ENCODE measurements around the gene UBE2J2.

The UBE2J2 gene

DNA sequence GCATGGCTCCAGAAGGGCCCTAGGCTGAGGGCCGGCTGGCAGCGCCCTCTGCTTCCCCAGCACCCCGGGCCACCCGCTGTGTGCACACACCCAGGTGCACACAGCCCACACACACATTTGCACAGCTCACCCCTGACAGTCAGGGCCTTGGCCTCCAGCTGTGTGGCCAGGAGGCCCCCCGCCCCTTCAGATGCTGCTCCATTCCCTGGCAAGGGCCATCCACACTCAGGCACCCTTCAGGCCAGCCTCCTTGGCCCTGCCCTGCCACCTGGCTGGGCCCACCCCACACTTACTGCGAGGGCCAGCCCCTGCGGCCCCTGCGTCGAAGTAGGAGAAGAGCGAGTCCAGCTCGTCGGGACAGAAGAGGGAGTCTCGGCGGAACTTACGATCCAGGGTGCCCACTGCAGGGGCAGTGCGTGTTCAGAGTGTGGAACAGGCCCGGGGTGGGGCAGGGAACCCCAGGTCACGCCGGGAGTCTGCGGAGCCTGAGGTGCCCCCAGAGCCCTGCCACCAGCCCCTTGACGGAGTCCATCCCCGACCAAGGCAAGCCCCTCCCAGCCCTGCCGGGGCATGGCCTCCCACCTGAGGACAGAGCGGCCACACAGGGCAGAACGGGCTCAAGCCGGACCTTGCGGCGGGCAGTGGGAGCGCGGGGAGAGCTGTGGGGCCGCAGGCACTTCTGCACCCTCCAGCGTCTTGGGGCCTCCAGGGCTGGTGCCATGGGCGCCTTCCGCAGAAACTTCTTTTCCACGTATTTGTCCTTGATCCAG lies 21.7 kb upstream of the UBE2J2 start:
- FAIRE-seq, result no peak

DNA sequence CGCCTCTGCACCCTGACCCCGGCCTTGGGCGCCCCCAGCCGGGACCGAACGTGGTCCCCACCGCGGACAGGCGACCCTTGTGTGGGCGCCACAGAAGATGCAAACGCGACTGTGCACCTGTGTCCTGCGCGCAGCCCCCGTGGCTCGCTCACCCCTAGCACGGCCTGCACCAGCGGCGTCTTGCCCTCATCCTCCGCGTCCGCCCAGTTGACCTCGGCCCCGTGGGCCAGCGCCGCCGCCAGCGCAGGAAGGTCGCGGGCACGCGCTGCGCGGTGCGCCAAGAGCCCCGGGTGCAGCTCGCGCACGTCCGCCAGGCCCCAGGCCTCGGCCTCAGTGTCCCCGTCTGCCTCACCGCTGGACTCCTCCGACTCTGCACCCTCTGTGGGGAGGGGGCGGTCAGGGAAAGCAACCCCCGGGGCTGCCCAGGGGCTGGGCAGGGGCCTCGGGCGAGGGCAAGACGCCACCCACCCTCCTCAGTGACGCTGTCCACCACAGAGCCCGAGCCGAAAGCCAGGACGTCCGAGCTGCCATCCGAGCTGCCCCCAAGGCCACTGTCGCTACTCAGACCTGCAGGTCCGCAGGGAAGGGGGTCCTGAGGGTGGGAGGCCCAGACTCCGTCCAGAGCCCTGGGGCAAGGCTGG lies 20.7 kb upstream of the UBE2J2 start:
- FAIRE-seq, result no peak

DNA sequence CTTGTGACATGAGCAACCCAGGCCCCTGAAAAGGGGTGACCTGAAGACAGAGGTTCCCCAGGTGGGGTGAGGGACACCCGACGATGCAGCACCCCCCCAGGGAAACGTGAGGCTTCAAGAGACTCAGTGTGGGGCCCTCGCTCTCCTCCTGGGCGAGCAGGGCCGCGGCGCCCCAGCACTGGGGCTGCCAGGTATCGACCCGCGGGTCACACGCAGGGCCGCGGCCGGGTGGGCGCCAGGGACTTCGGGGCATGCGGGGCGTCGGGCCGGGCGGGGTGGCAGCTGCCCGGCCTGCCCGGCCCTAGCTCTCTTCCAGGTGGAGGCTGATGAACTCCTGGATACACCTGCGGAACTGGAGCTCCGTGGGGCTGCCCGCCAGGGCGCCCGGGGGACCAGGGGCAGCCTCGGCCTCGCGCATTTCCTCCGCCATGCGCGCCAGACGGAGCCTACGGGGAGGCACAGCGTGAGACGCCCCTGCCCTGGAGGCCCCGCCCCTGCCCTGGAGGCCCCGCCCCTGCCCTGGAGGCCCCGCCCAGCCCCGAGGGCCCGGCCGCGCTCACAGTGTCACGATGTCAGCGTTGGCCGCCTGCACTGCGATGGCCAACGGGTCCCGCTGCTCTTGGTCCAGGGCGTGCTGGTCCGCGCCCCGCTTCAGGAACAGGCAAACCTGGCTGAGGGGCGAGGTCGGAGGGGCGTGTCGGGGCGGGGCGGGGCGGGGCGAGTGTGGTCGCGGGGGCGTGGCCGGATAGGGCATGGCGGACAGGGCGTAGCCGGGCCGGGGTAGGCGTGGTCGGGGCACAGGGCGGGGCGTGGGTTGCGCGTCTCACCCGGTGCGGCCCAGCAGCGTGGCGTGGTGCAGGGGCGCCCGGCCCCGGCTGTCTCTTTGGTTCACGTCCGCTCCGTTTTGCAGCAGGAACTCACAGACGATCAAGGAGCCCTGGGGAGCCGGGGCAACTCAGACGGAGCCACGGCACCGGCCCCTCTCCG lies 19.9 kb upstream of the UBE2J2 start:
- FAIRE-seq, result no peak

- no peak for FAIRE-seq
Observed at GRCh38 chr1:1292851-1293250, 19.2 kb upstream of the UBE2J2 start.

DNA sequence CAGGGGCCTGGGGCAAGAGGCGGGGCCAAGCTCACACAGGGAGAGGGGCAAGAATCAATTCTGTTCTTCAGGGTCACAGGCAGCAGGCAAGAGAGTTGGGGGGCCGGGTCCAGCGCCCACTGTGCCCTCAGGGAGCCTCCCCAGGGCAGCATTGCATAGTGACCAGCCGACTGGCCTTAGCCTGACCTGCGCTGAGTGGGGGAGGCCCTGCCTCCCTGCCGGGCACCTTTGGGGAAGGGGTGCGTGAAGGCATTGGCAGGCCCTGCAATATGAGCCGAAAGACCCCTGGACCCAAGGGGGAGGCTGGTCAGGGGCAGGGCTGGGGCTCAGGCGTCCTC lies 18.8 kb upstream of the UBE2J2 start:
- FAIRE-seq, result no peak

GRCh38 chr1:1291548-1292441 lies 18.1 kb upstream of the UBE2J2 start:
- no peak for FAIRE-seq

DNA sequence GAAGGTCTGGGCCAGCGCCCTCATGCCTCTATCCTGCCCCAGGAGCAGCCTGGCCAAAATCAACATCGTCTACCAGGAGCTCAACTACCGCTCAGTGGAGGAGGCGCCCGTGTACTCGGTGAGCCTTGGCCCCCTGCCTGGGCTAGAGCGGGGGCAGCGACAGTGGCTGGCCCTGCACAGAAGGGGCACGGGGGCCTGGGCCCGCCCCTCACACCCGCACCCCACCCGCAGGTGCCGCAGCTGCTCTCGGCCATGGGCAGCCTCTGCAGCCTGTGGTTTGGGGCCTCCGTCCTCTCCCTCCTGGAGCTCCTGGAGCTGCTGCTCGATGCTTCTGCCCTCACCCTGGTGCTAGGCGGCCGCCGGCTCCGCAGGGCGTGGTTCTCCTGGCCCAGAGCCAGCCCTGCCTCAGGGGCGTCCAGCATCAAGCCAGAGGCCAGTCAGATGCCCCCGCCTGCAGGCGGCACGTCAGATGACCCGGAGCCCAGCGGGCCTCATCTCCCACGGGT lies 17.4 kb upstream of the UBE2J2 start:
- no peak for FAIRE-seq

DNA sequence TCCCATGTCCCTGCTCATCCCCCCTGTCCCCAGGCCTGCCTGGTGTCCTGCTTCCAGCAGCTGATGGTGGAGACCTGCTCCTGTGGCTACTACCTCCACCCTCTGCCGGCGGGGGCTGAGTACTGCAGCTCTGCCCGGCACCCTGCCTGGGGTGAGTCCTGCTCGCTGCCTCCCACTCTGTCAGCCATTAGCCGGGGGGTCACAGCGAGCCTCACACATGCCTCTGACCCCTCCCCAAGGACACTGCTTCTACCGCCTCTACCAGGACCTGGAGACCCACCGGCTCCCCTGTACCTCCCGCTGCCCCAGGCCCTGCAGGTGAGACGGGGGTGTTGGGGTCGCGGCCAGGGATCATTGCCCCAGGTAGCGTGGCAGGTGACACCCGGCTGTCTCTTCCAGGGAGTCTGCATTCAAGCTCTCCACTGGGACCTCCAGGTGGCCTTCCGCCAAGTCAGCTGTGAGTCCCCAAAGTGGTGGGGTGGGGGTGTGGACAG lies 16.6 kb upstream of the UBE2J2 start:
- FAIRE-seq, result no peak

DNA sequence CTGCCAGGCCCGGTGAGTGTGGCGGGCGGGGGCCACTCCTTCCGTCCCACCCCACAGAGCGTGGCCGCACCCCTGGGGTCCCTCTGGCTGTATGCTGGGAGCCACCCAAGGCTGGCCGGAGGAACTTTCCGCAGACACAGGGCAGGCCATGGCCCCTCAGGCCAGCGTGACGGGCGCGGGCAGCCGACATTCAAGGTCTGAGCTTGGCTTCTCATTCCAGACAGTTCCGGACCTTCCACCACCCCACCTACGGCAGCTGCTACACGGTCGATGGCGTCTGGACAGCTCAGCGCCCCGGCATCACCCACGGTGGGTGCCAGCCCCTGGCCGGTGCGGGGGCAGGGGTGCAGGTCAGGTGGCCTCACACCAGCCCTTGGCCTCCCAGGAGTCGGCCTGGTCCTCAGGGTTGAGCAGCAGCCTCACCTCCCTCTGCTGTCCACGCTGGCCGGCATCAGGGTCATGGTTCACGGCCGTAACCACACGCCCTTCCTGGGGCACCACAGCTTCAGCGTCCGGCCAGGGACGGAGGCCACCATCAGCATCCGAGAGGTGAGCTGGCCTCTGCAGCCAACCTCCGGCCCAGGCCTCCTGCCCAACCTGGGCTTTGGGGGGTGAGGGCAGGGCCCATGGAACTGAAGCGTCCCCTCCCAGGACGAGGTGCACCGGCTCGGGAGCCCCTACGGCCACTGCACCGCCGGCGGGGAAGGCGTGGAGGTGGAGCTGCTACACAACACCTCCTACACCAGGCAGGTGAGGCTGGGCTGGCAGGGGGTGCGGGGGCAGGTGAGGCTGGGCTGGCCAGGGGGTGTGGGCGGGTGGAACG lies 13.8 kb upstream of the UBE2J2 start:
- FAIRE-seq, result no peak

- no peak for FAIRE-seq
Observed at GRCh38 chr1:1286313-1287261, 12.9 kb upstream of the UBE2J2 start.

DNA sequence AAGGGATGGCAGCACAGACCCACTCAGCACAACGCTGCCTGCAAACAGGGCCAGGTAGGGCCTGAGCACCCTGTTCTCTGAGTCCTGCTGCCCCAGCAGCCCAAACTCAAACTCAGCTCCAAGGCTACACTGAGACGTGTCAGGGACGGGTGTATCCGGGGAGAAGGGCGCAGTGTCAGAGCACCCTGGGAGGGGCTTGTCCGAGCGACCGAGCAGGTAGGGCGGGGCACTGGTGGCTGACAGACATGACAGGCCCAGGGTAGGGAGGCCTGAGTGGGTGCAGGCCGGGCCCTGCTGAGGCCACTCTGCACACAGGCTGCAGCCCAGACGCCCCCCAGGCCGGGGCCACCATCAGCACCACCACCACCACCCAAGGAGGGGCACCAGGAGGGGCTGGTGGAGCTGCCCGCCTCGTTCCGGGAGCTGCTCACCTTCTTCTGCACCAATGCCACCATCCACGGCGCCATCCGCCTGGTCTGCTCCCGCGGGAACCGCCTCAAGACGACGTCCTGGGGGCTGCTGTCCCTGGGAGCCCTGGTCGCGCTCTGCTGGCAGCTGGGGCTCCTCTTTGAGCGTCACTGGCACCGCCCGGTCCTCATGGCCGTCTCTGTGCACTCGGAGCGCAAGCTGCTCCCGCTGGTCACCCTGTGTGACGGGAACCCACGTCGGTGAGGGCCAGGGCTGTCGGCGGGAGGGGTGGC lies 12.1 kb upstream of the UBE2J2 start:
- FAIRE-seq, result no peak

- FAIRE-seq, result no peak
Observed at GRCh38 chr1:1285102-1285571, 11.5 kb upstream of the UBE2J2 start.

- no peak for FAIRE-seq
Observed at GRCh38 chr1:1284221-1285101, 10.8 kb upstream of the UBE2J2 start.

DNA sequence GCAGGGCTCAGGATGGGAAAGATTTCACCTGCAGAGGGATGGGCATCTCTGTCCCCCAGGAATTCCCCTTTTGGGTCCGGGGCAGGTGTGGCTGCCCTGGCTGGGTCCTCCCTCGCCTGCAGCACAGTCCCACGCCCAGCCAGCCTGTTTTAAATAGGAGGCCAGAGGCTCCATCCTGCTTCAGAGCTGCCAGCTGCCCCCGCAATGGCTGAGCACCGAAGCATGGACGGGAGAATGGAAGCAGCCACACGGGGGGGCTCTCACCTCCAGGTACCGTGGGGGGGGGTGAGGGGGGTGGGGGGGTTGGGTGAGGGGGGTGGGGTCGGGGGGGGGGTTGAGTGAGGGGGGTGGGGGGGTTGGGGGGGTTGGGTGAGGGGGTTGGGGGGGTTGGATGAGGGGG lies 10.2 kb upstream of the UBE2J2 start:
- no peak for FAIRE-seq

DNA sequence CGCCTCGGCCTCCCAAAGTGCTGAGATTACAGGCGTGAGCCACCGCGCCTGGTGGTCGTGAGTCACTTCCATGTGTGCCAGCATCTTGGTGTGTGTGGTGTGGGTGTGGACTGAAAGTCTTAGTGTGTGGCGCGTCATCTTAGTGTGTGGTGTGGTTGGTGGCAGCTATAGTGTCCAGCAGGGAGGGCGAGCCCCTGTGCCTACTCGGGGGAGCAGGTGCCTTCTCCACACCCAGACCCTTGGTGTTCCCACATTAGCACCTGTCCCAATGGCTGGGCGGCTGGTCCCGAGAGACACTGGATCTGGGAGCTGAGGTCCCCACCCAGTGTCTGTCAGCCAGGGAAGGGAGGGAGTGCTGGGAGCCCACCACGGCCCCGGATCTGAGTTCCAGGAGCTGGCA lies 9.3 kb upstream of the UBE2J2 start:
- no peak for FAIRE-seq

- FAIRE-seq, result no peak
Observed at GRCh38 chr1:1281533-1282321, 8.1 kb upstream of the UBE2J2 start.

DNA sequence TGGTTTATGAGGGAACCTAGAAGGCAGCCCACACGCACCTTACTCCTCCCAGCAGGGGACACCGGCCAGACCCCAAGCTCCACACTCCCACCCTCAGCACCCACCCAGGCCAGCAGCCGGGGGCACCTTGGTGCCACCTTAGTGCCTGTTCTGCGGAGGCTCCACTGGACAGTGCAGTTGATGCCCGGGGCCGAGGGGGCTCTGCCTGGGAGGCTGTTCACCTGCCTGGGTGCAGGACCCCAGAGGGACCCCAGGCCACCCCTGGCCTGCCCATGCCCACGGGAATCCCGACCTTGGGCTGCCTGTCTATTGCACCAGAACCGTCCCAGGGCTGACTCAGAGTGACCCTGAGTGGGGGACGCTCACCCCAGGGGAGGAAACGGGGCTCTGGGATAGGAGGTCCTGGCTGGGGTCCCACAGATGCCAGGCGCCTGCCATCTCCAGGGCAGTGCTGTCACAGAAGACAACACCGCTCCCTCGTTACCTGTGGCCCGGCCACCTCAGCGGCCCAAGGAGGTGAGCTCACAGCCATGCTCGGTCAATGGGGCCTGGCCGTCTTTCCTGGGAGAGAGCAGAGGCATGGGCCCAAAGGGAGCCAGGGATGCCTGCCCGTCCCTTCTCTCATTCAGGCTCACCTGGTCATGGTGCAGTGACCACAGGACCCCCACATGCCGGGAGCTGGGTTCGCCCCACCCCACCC lies 7.3 kb upstream of the UBE2J2 start:
- FAIRE-seq, result no peak
